Esophagus squamous epithelium (tissue), 4 donors: Measurements from ENCODE around the gene RCE1.

Source experiments
- POLR2A ChIP-seq, 4 donors: fragments of 450-650 bp; IDR thresholded peaks; one replicate each; pipeline ENCODE4 v1.6.1; 2017; ENCODE audit warnings: antibody characterized with exemption in 4 of 4, mild to moderate bottlenecking in 4 of 4, moderate library complexity in 3 of 4
- TF ChIP-seq, protein P1 (sequence below), 6 experiments: fragments of 450-650 bp in 4 of 6; fragments of 200-600 bp in 2 of 6; sonication (generic) in 2 of 6; IDR thresholded peaks; one replicate each; pipeline ENCODE4 v1.5.1; 2016 to 2019; ENCODE audit warnings: antibody characterized with exemption in 6 of 6, mild to moderate bottlenecking in 4 of 6, moderate library complexity in 4 of 6

DNA sequence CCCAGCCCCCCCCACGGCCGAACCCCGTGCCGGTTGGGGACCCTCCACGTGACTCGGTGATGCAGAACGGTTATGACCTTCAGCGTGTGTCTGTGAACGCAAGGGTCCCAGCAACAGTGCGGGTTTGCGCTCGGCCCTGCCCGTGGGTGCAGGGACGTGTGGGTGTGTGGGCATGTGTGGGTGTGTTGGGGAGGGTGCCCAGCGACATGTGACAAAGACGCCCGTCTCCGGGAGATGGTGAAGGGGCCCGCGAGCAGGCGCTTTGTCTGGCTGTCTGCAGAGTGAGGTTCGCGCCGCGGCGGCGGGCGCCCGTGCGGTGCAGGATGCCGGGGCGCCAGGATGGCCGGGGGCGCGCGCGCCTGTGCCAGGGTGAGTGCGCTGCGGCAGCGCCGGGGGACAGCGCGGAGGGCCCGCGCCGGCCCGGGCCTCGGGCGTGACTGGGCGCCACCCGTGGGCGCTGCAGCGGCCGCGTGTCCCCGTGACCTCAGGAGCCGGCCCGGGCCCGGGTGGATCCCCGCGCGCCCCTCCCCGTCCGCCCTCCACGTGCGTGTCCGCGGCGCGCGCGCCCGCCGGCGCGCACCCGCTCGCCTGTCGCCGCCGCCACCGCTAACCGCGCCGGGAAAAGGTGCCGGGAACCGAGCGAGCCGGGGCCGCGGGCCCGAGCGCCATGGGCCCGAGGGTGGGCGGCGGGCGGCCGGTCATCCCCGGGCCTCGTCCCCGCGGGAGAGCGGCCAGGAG, 13.4 kb downstream of the RCE1 start, which contains the start of gene LRFN4:
- TF ChIP-seq, protein P1, sequence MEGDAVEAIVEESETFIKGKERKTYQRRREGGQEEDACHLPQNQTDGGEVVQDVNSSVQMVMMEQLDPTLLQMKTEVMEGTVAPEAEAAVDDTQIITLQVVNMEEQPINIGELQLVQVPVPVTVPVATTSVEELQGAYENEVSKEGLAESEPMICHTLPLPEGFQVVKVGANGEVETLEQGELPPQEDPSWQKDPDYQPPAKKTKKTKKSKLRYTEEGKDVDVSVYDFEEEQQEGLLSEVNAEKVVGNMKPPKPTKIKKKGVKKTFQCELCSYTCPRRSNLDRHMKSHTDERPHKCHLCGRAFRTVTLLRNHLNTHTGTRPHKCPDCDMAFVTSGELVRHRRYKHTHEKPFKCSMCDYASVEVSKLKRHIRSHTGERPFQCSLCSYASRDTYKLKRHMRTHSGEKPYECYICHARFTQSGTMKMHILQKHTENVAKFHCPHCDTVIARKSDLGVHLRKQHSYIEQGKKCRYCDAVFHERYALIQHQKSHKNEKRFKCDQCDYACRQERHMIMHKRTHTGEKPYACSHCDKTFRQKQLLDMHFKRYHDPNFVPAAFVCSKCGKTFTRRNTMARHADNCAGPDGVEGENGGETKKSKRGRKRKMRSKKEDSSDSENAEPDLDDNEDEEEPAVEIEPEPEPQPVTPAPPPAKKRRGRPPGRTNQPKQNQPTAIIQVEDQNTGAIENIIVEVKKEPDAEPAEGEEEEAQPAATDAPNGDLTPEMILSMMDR (IDR thresholded peaks at IDR 0.05), result no peak
- TF ChIP-seq POLR2A (IDR thresholded peaks at IDR 0.05), result no peak
